GM21529 (cell line): ENCODE measurements around the gene ISG15.
"Not testable (repeated sequence)": the region's sequence is repeated elsewhere in the genome, so short reads cannot be mapped to it uniquely, and the experiment has no call there.

Experiments used
- ATAC-seq: cut with Tn5 transposase; IDR thresholded peaks from one replicate; pipeline ENCODE4 v1.9.1; 2021; ENCODE audit not compliant: unreplicated experiment

Gene ISG15

DNA sequence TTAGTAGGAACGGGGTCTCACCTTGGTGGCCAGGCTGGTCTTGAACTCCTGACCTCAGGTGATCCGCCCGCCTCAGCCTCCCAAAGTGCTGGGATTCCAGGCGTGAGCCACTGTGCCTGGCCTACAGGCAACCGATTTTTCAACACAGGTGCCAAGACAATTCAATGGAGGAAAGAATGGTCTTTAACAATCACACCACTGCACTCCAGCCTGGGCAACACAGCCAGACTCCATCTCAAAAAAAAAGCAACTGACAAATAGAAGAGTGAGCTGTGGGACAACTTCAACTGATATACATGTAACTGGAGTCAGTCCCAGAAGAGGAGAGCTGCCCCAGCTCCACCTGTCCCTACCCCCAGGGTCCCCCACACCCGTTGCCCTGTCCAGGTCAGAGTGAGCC, 18.8 kb upstream of the ISG15 start:
- not testable (repeated sequence) for ATAC-seq

DNA sequence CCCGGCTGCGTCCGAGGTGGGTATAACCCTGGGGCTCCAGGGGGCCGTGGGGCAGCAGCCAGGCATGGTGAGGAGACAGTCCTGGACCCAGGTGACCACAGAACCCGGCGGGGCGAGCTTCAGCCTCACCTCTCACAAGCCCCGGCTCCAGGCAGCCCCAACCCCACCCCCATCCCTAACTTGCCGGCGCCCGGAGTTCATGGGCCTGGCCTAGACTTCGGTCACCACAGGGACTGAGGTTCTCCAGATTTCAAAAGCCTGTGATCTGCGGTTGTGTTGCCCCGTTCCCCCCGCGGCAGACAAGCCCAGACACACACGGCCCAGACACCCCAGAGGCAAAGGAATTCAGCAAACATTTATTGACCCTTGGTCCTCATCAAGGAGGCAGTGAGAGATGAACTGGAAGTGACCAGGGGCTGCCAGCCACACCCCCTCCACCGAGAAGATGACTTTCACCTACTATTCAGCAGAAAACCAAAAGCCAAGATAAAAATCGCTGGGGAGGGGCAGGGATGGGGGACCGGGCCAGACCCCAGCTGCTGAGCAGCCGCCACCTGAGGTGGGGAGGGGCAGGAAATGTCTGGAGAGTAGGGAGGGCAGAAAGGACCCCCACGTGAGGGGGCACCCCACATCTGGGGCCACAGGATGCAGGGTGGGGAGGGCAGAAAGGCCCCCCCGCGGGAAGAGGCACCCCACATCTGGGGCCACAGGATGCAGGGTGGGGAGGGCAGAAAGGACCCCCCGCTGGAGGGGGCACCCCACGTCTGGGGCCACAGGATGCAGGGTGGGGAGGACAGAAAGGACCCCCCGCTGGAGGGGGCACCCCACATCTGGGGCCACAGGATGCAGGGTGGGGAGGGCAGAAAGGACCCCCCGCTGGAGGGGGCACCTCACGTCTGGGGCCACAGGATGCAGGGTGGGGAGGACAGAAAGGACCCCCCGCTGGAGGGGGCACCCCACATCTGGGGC, 17.3 kb upstream of the ISG15 start:
- ATAC-seq: no peak

DNA sequence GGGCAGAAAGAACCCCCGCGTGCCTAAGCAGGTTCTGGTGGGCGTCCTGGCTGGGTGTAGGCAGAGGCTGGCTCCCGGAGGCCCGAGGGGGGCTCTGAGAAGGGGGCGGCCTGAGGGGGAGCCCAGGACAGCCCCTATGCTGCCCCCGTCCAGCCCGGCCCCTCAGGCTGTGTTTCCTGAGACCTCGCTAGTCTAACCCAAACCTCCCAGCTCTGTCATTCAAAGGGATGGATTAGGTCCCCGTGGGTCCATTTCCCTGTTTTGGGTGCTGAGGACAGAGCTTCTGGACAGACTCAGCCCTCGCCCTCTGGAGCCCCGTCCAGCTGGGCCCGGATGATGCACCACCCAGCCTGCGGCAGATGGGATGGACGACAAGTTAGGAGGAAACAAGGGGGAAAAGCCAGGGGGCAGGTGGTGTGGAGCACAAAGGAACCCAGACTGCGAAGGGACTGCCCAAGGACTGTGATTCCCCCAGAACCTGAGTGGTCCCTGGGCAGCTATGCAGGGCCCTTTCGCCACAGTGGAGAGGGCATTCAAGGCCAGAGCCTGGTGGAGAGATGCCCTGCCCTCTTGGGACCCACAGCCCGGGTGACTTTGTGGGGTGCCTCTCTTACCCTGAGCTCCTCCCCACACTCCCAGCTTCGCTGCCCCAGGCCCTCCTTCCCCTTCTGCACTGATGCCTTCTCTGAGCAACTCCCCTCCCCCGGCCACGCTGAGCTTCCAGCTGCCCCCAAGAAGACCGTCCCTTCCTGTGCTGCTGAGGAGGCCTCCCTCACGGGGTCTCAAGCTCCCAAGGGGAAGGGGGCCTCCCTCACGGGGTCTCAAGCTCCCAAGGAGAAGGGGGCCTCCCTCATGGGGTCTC, 16.2 kb upstream of the ISG15 start:
- ATAC-seq: no peak

DNA sequence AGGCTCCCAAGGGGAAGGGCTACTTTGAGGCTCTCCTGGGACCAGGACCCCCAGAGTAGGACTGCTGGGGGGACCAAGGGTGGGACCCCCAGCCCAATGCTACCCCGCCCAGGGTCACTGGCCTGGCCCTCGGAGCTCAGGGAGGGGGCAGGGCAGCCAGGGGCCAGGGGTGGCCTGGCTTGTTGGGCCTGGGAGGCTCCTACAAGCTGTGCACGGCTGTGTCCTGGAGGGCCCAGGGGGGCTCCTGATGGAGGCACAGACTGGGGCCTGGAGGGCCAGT, 15.6 kb upstream of the ISG15 start:
- ATAC-seq: no peak

DNA sequence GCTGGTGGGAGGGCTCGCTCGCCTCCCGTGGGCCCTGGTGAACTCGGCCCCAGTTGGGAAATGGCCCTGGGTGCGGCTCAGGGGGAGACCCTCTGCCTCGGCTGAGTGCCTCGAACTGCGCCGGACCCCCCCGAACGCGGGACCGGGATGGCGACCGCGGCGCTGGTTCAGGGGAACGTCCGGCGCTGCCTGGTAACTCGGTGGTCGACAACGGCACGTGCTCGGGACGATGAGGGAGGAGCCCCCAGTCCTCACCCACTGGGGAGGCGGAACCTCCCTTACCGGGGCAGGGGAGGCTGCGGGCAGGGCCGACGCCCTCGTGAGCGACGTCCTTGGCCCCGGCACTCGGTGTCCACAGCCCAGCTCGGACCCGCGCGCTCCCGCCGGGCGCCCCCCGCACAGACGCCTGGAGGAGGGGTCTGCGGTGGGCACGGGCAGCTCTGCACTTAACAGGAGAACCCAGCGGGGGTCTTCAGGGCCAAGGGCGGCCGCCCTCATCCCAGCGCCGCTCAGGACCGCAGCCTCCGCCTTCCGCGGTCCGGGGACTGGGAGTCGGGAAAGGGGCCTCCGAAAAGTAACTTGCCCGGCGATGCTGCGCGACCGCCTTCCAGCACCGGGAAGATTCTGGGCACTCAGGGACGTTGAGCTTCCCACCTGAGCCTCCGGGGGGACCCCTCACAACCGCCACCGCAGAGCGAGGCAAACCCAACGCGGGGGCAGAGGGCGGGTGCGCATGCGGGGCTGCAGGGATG, 15.1 kb upstream of the ISG15 start:
- ATAC-seq: no peak

DNA sequence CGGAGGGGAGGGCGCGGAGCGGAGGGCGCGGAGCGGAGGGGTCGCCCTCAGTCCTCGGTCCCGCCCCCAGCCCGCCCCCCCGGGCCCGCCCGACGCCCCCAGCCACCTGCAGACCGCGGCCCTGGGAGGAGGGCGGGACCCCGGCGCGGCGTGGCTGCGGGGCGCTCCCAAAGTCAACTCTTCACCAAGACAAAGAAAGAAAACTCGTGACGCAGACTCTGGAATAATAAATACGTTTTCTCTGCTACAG, 14.6 kb upstream of the ISG15 start:
- no peak for ATAC-seq

DNA sequence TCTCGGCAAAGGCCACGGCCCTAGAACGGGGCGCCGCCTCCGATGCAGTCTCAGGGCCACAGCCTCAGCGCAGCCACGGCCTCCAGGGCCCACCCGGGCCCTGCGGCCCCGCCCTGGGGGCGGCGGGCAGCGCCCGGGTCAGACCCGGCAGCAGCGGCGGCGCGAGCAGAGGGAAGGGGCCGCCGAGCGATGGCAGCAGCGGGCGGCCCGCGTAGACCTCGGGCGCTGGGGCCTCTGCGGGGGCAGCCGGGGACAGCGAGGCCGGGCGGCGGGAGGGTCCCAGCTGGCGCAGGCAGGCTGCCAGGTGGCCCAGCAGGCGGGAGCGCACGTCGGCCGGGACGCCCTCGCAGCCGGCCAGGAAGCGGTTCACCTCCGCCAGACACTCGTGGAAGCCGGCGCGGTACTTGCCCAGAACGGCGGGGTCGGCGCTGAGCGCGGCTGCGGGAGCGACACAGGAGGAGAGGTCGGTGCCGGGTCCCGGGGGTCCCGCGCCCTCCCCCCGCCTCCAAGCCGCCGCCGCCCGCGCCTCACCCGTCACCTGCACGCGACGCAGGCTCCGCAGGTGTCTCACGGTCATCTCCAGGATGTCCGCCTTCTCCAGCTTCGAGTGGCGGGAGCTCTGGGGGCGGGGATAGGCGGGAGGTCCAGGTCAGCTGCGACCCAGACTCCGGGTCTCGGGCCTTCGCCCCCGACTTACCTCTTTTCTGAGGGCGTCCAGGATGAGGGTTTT, 14.1 kb upstream of the ISG15 start:
- ATAC-seq: no peak

DNA sequence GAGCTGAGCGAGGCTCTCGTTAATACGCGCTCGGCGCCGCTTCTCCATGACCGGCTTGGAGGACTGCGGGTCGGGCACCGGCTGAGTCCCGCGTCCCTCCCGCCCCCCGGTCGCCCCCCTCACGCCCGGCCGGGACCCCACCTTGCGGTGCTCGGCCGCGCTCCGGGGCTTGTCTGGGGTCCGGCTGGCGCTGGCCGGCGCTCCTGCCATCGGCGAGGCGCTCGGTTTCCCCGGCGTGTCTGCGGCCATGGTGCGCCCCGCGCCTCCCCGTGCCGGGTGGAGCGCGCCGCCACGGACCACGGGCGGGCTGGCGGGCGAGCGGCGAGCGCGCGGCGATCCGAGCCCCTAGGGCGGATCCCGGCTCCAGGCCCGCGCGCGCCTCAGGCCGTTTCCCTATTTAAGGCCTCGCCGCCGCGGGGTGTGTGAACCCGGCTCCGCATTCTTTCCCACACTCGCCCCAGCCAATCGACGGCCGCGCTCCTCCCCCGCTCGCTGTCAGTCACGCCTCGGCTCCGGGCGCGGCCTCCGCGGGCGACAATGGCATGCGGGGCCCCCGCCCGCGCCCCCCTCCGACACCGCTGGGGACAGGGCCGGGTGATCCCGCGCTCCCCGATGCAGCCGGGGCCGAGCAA, 13.5 kb upstream of the ISG15 start, which contains the start of gene HES4:
HES4 (minus strand) TSS at position 373 of the 632 bp plus-strand sequence; CDS start at position 249, 124 bp downstream.
- ATAC-seq: peak; percentile 39

DNA sequence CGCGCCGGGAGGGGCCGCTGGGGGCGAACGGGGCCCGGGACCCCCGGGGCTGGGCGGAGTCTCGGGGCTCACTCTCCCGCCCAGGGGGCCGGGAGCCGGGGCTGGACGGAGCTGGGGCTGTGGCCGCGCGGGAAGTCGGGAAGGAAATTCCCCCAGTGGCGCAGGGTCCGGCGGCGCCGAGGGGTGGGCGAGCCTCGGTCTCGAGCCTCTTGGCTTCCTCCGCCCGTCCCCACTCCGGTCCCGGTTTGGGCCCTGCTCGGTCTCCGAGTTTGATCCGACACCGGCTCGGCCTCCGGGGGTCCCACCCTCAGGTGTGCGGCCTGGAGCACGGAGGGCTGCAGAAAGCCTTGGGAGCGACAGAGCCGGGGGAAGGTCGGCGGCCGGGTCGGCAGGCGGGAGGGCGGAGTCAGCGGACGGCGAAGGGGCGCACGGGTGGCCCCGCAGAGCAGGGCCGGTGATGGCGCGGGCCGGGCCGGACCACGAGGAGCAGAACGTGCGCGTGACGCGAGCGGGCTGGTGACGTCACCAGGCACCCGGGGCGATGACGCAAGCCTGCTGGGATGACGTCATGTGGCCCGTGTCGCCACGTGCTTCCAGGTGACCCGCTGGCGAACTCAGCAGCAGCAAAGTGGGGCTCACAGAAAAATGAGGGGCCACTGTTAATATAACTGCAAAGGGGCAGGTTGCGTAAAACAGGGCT, 12.8 kb upstream of the ISG15 start:
- ATAC-seq: peak; percentile 10

DNA sequence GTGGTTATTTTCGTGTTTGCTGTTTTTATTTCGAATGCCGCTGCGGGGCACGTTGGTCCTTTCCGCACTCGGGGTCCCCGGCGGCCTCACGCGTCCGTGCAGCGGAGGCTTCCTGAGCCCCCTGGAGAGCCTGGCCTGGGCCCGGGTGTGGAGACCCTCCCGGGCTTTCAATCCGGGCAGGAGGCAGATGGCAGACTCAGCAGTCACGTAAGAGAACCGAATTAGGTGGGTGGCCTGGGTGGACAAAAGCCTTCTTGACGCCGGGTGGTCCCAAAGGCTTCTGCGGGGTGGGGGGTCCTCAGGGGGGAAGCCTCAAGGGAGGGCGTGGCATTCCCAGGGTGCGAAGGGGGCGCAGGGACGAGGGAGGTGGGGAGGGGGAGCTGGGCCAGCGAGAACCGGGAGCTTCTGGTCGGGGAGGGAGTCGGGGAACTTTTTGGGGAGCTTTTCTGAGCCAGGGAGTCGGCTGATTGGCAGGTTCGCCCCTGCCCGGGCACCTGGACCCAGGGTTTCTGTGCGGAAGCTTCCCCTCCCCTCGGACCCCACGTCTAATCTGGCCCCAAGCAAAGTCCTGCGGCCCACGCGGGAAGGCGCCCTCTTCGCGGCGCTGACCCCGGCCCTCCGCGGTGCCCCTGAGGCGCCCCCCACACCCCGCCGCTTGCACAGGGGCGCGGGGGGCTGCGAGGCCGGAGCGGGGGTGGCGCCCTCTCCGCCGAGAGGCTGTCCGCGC, 12.1 kb upstream of the ISG15 start:
- ATAC-seq: no peak

DNA sequence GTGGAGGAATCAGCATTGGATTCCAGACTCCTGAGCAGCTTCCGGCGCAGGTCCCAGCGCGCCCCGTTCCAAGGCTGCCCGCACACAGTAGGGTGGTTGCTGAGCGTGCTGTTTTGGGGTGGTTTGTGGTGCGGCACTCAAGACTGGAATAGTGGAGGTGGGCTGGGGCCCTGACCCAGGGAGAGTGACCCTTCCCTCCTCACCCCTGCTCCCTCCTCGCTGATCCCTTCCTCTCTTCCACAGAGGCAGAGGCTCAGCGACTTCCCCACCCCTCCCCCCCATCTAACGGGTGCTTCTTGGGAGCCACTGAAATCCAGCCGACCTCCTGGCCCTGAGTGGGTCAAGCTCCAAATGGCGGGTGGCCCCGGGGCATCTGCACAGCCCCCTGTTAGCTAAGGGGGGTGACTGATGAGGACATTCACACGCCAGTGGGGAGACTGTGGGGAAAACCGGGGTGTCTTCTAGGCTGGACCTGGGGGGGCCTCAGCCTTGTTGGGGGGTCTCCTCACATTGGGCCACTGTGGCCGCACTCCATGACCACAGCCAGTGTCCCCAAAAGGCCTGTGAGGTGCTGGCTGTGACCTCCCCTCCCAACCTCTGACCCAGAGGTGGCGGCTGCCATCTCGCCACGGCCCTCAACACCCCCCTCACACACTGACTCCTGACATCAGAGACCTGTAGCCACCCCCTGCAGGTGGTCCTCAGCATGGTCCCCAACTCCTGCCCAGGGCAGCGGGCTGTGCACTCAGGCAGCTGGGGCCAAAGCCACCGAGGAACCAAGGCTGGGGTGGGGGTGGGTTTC, 9.5 kb upstream of the ISG15 start:
- ATAC-seq: no peak

DNA sequence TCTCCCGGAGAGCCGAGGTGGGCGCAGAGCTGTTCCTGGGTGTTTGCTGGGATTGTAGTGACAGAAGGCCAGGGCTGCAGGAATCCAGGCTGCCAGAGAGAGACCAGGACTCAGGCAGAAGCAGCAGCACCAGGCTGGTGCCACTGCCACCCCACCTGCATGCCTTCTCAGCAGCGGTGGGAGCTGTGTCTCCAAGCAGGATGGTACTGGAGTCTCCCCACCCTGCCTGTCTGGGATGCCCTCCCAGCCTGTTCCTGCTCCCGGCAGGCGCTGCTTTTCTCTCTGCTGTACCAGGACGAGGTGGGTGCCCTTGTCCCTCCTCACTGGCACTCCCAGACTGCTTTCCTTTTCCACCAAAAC, 8.9 kb upstream of the ISG15 start:
- ATAC-seq: no peak

DNA sequence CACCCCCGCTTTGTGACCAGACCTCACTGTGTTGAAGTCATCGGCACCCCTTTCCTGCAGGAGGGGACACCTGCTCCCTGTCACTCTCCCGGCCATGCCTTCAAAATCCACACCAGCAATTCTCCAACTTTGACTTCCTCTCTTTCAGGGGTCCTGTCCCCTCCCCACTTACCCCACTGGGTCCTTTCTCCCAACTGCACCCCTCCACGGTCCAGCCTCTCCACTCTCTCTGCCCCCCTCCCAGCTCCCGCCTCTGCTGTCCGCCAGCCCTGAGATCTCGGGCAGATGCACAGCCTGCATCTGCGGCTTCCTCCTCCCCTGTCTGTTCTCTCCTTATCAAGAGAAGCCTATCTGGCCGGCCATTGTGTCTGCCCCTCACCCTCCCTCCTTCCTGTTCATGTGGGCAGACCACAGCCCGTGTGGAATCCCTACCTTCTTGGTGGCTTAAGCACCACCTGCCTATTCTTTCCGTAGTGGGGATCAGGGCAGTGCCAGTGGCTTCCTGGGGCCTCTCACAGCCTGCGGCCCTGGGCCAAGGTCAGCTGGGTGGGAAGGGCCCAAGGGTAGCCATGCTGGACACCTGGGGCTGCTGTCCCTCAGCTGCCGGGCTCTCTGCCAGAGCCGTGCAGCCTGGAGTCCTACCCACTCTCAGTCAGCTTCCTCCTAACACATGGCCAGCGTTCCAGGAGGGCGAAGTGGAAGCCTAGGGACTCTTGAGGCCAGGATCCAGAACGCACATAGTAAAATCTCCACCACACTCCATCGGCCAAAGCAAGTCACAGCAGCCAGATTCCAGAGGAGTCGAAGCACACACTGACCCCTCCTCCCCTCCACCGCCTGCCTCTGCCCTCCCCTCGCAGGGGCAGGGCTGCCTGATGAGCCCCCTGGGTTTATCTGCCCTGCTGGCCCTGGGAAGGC, 8.3 kb upstream of the ISG15 start:
- ATAC-seq: no peak

DNA sequence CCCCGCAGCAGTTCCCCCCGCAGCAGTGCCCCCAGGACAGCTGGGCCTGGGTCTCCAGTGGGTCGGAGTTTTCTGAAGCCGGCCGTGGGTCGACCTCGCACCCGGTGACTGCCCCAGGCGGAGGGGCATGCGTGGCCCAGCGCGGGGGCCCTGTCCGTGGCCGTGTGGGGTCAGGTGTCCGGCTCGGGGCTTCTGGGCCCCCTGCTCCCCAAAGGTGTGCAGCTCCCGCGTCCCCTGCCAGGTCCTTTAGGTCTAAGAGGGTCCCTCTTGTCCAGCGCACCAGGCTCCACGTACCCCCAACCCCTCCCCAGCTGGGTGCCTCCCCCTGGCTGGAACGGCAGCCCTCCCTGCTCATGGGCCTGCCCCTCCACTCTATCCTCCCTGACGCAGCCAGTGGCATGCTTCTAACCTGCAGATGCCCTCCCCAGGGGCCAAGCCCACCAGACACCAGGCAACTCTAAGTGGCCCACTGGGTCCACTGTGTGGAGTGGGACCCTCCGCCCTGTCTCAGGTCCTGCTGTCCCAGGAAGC, 7.5 kb upstream of the ISG15 start:
- ATAC-seq: no peak

DNA sequence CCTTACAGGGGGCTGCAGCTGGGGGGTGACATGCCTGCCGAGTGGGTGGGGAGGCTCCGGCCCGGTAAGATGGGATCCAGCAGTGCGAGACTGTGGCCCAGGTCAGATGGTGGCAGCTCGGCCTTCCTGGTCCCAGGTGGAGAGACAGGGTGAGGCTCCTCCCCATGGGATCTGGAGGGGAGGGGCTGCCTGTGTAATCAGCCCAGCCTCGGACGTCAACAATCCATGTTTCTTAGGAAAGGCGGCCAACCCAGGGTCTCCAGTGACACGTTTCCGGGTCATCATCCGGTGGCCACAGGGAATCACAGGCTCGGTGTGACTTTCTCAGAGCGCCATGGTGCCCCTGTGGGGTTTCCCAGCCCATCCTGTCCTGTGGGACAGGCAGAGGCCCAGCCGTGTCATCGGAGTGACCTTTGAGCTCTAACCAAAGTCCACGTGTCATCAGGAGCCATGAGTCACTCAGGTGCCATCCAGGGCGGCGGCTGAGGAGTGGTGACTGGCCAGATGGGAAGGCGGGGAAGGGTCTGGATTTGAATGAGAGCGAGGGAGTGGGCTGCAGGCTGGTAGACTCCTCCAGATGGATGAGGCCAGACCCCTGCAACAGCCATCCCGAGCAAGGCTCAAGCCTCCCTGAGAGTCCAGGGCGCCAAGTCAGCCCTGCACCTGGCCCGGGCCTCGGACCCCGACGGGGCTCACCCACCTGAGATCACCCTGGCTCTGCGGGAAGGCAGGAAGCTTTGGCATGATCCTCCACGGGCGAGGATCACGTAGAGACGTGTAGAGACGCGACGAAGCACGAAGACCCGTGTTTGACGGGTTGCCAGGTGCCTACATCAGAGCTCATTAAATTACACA, 6.8 kb upstream of the ISG15 start:
- ATAC-seq: no peak

DNA sequence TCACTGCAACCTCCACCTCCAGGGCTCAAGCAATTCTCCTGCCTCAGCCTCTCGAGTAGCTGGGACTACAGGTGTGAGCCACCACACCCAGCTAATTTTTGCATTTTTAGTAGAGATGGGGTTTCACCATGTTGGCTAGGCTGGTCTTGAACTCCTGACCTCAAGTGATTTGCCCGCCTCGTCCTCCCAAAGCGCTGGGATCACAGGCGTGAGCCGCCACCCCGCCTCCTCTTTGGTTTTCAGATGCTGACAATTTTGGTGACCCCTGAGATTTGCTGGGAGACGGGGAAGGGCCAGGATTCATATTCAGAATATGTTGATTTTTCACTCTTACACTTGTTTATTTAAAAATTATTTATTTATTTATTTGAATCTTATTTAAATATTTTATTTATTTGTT, 3.2 kb upstream of the ISG15 start:
- ATAC-seq: not testable (repeated sequence)
